Thymus (tissue), 11 donors: ENCODE results near the gene TMEM119. TPM values are rescaled to one million over a fixed set of nuclear protein-coding genes. Genes with fewer than 3 reads are reported as not detected.

Source experiments
- DNase-seq, 9 donors: peaks; one replicate each; pipeline ENCODE4 v3.0.0-alpha.2; 2013; ENCODE audit warnings: low spot score in 9 of 9, low read depth in 6 of 9, missing footprints in 1 of 9
- H3K27ac ChIP-seq, 2 donors: one replicate each; pipeline ENCODE4 v1.5.1; 2013; ENCODE audit warnings: control low read depth in 1 of 2, low read depth in 1 of 2, low read length in 1 of 2, mild to moderate bottlenecking in 1 of 2, moderate library complexity in 1 of 2
- H3K27me3 ChIP-seq, 2 donors: one replicate each; pipeline ENCODE4 v1.5.1; 2013; ENCODE audit warnings: low read length in 1 of 2; ENCODE audit not compliant: control insufficient read depth in 2 of 2, insufficient read depth in 1 of 2
- H3K36me3 ChIP-seq, 2 donors: one replicate each; pipeline ENCODE4 v1.5.1; 2013; ENCODE audit warnings: low read length in 1 of 2, mild to moderate bottlenecking in 1 of 2, moderate library complexity in 1 of 2; ENCODE audit not compliant: control insufficient read depth in 2 of 2, insufficient read depth in 2 of 2
- H3K4me1 ChIP-seq, 2 donors: one replicate each; pipeline ENCODE4 v1.5.1; 2013; ENCODE audit warnings: low read length in 2 of 2; ENCODE audit not compliant: control insufficient read depth in 2 of 2, insufficient read depth in 2 of 2
- H3K4me3 ChIP-seq, 2 donors: one replicate each; pipeline ENCODE4 v1.5.1; 2013; ENCODE audit warnings: low read length in 2 of 2, control low read depth in 1 of 2, mild to moderate bottlenecking in 1 of 2
- H3K9me3 ChIP-seq, 2 donors: one replicate each; pipeline ENCODE4 v1.5.1; 2013; ENCODE audit warnings: low read length in 1 of 2, mild to moderate bottlenecking in 1 of 2; ENCODE audit not compliant: control insufficient read depth in 2 of 2, insufficient read depth in 1 of 2
- WGBS: extraction: QIAGEN DNeasy Blood & Tissue Kit; methylation state at CpG from one replicate; pipeline ENCODE4 v1.1.7; 2013; 5-methylcytosine and 5-hydroxymethylcytosine counted together
- polyA plus RNA-seq: library from polyadenylated mRNA; stranded (reverse); fragments of 200-250 nt; gene quantifications from one replicate; pipeline ENCODE4 v1.2.3, GENCODE V29; 2013
- total RNA-seq: library from RNA; stranded (reverse); fragments of 120-200 nt; gene quantifications from one replicate; pipeline ENCODE4 v1.2.4, GENCODE V29; 2013
- donor health status: healthy.

The TMEM119 gene
- total and polyA plus RNA-seq, 2 donors = 4.0 to 5.3 TPM

DNA sequence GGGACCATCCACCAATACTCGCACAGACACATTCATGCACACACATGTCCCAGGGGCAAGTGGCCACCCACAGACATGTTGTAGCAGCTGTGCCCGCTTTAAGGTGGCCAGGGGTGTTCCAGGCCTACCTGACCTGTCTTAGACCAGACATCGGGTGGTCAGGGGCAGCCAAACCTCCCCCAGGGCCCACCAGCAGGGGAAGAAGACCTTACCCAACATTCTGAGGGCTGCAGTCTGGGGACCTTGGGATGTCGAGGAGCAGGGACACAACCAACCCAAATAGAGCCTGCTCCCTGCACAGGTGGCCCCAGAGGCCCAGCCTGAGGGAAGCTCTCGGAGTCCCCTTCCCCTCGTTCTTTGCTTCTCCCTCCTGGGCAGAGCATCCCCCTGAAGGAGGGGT, 1.7 kb upstream of the TMEM119 start:
- WGBS = 89% methylated on average over 6 of the region's 6 CpGs
- DNase-seq = no peak
- peaks cover 0 to 3% of the 10 kb centered on the region in 2 donors for H3K27me3 ChIP-seq
- no peaks in the 10 kb centered on the region for H3K4me1 ChIP-seq
- no peak overlapping the region for H3K27ac ChIP-seq
- H3K36me3 ChIP-seq = no peaks in the 10 kb centered on the region
- no peak overlapping the region for H3K4me3 ChIP-seq
- H3K9me3 ChIP-seq = no peaks in the 10 kb centered on the region

DNA sequence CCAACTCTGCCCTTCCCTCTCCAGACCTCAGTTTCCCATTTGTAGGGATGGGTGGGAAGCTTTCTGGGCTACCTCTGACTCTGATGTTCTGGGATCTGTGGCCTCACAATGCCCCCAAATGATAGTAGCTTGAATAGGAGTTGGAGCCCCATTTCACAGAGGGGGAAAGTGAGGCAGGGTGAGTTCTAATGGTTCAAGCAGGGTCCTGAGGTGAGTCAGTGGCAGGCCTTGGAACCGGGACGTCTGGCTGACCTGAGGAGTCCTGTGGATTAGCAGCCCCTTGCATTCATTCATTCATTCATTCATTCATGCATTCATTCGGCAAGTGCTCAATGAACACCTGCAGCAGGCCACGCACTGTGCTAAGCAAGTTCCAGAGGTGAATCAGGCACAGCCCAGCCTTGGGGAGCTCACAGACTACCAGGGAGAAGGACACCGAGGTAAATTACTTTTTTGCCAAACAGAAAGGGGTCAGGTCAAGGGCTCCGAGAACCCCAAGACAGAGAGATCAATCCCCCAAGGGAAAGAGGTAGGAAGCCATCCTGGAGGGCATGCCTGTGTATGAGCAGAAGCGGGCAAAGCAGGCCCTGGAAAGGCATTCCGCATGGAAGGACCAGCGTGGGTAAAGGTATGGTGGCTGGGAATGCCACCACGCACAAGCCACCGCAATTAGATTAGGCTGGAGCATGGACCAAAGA, 818 bp upstream of the TMEM119 start:
- 98% methylated on average over 11 of the region's 11 CpGs for WGBS
- H3K27me3 ChIP-seq = peaks cover 0 to 3% of the 10 kb centered on the region in 2 donors
- no peaks in the 10 kb centered on the region for H3K36me3 ChIP-seq
- H3K27ac ChIP-seq = no peak overlapping the region
- no peaks in the 10 kb centered on the region for H3K9me3 ChIP-seq
- DNase-seq = no peak
- no peak overlapping the region for H3K4me3 ChIP-seq
- no peaks in the 10 kb centered on the region for H3K4me1 ChIP-seq

DNA sequence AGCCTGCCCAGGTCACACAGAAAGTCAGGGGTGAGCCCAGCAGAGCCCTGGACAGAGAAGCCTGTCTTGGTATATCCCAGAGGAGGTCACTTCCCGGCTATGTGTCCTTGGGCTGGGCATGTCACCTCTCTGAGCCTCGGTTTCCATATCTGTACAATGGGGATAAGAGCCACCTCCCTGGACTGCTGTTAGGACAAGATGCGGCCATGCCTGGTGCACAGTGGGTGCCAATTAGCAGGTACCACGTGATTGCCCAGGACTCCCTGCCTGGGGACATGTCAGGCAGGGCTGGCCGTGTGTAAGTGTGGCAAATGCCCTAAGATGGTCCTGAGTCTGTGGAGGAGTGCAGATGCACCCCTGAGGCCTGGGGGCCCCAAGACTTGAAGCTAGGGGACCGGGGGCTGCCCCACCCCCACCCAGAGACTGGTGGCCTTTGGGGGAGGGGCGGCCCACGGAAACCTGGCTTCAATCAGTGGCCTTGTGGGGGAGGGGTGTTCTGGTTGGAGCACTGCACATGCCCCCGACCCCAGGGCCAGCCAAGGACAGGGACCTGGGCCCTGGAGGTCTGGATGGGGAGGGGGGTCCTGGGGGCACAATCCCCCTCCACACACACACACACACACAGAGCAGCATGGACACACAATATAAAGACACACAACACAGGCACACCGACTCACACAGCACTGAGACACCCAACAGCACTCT, 878 bp downstream of the TMEM119 start:
- Histone ChIP-seq H3K36me3 (no peaks in the 10 kb centered on the region), H3K9me3 (no peaks in the 10 kb centered on the region), H3K4me3 (no peak overlapping the region), H3K27me3 (peaks cover 0 to 3% of the 10 kb centered on the region in 2 donors), H3K27ac (no peak overlapping the region), H3K4me1 (no peaks in the 10 kb centered on the region)
- WGBS = 91% methylated on average over 10 of the region's 10 CpGs
- no peak for DNase-seq

DNA sequence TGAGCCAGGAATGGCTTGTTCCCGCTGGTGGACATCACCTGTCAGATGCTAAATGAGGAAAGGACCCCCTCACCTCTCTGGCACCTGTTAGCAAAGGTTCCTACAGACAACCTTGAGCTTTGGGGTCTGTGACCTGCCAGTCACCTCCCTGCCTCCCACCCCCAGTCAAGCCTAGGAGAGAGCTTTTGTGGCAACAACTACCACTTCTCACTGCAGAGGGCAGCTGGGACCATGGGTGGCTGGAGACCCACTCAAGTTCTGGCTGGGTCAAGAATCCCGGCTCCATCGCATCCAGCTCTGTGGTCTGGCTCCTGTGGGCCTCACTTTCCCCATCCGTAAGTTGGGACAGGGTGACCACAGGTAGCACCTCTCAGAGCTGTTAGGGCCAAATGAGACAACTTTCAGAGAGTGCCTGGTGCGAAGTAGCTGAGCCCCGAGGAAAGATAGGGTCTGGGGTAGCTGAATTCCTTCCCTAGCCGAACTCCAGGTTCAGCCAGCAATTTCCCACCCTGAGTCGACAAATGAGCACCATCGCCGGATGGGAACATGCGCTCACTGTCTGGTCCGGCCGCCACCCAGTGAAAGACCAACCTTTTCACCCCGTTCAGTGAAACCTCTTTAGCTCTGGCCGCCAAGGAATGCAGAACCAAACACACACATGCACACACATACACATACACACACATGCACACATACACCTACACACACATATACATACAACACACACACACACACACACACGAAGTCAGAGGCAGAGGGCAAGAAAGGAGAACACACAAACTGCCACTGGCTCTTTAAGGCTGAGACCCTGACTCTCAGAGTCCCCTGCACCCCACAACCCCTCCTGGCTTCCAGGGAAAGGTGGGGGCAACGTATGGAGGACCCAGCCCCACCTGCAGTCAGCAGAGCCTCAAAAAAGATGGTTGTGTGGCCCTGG, 1.9 kb downstream of the TMEM119 start:
- DNase-seq = no peak
- Histone ChIP-seq H3K27ac (no peak overlapping the region), H3K36me3 (no peaks in the 10 kb centered on the region), H3K4me3 (no peak overlapping the region), H3K9me3 (no peaks in the 10 kb centered on the region), H3K4me1 (no peaks in the 10 kb centered on the region), H3K27me3 (peaks cover 0 to 3% of the 10 kb centered on the region in 2 donors)
- 95% methylated on average over 17 of the region's 17 CpGs for WGBS

DNA sequence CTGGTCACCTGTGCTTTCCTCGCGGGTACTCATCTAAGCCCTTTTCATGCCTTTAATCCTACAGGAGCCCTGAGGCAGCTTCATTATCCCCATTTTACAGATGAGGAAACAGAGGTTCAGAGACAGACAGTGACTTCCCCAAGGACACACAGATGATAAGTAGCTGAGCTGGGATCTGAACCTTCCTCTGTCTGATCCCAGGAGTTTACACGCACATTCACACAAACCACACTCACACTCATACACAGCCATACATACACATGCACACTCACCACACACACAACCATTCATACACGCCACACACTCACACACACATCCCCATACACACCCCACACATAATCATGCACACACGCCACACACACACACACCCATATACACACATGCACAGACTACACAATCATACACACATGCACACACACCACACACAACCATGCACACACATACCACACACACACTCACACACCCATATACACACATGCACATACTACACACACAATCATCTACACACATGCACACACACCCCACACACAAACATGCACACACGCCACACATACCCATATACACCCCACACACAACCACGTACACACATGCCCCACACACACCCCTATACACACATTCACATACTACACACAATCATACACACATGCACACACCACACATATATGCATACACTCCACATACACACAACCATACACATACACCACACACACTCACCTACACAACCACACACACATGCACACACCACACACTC, 2.7 kb downstream of the TMEM119 start:
- 98% methylated on average over 7 of the region's 7 CpGs for WGBS
- H3K36me3 ChIP-seq = no peaks in the 10 kb centered on the region
- no peak overlapping the region for H3K4me3 ChIP-seq
- no peak for DNase-seq
- H3K27me3 ChIP-seq = peaks cover 0 to 3% of the 10 kb centered on the region in 2 donors
- H3K27ac ChIP-seq = no peak overlapping the region
- H3K9me3 ChIP-seq = no peaks in the 10 kb centered on the region
- H3K4me1 ChIP-seq = no peaks in the 10 kb centered on the region

DNA sequence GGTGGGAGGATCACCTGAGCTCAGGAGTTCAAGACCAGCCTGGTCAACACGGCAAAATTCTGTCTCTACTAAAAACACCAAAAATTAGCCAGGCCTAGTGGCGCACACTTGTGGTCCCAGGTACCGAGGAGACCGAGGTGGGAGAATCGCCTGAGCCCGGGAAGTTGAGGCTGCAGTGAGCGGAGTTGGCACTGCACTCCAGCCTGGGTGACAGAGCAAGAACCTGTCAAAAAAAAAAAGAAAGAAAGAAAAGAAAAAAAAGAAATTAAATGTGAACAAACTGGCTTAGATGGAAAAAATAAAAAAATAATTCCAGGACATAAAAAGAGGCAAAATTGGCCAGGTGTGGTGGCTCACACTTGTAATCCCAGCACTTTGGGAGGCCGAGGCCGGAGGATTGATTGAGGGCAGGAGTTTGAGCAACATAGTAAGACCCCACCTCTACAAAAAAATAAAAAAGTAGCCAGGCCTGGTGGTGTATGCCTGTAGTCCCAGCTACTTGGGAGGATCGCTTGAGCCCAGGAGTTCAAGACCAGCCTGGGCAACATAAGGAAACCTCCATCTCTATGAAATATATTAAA, 3.5 kb downstream of the TMEM119 start:
- H3K9me3 ChIP-seq = no peaks in the 10 kb centered on the region
- no peak for DNase-seq
- WGBS = 97% methylated on average over 10 of the region's 10 CpGs

DNA sequence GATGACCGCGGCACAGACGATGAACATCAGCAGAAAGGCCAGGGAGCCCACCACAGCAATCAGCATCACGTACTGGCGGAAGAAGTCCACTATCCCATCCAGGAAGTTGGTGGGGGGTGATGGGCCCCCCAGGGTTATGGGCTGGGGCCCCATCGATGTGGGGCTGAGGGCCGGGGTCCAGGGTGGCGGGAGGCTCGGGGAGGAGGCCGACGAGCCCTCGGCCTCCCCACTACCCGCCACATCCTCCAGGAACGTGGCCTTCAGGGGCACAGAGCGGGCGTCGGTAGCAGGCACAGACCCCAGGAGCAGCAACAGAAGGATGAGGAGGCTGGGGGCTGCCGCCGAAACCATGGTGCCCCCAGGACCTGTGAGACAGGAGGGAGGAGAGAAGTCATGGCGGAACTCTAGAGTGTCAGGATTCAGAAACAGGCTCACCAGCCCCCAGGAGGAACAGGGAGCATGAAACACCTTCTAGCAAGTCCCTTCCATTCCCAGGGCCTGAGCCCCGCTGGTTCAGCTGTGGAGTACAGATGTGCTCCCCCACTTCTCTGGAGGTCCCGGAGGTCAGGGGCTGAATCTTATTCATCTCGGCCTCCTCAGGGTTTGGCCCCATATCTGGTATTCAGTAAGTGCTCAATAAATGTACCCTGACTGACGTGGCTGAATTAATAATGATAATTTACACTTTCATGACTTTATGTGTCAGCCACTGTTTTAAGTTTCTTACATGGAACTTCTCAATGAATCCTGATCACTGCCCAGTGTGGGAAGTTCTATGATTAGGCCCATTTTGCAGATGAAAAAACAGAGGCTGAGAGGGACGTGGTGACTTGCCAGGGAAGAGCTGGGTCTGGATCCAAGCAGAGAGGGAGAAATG, 5.6 kb downstream of the TMEM119 start:
- Histone ChIP-seq H3K4me1 (peaks cover 0 to 10% of the 10 kb centered on the region in 2 donors), H3K9me3 (no peaks in the 10 kb centered on the region), H3K36me3 (no peaks in the 10 kb centered on the region), H3K4me3 (no peak overlapping the region), H3K27ac (no peak overlapping the region), H3K27me3 (no peaks in the 10 kb centered on the region)
- WGBS = 98% methylated on average over 25 of the region's 25 CpGs
- no peak for DNase-seq

More for the DNA sequence above, 3.5 kb downstream of the TMEM119 start:
- H3K27ac ChIP-seq = no peak overlapping the region
- H3K4me1 ChIP-seq = peaks cover 0 to under 1% of the 10 kb centered on the region in 2 donors
- H3K27me3 ChIP-seq = peaks cover 0 to 3% of the 10 kb centered on the region in 2 donors
- H3K36me3 ChIP-seq = no peaks in the 10 kb centered on the region
- no peak overlapping the region for H3K4me3 ChIP-seq
